H1 (cell line): ENCODE measurements around the gene TBC1D4. TPM values are rescaled to one million over a fixed set of nuclear protein-coding genes. Genes with fewer than 3 reads are reported as not detected.

Source experiments
- CTCF ChIA-PET: fragments of 300-600 bp; sonication (Branson Sonifier 250); formaldehyde crosslinking; loops from one replicate; lab custom pipeline; 2021; ENCODE audit not compliant: partially characterized antibody; lab: Charles Lee
- POLR2A ChIA-PET: fragments of 300-600 bp; sonication (Branson Sonifier 250); formaldehyde crosslinking; loops from one replicate; lab custom pipeline; 2021; ENCODE audit warnings: inconsistent platforms; ENCODE audit not compliant: partially characterized antibody; lab: Charles Lee
- DNase-seq, 2 experiments: peaks; one replicate each; pipeline versions ENCODE4 v3.0.0 to v3.0.0-alpha.2; 2010 to 2022; ENCODE audit warnings: low spot score in 2 of 2, low read depth in 1 of 2, mixed read lengths in 1 of 2
- FAIRE-seq: peaks from 2 replicates; lab custom pipeline; 2011; peaks lifted over from hg19 to GRCh38; lab: Jason Lieb, UNC
- H2AFZ ChIP-seq: 2 replicates; pipeline ENCODE4 v1.8.1; 2012; ENCODE audit warnings: low read length, inconsistent platforms
- H2AK5ac ChIP-seq: 2 replicates; pipeline ENCODE4 v1.6.1; 2013; ENCODE audit warnings: low read depth, low read length
- H2BK120ac ChIP-seq: replicated peaks from 2 replicates; pipeline ENCODE3; 2013; ENCODE audit warnings: low read depth, low read length, inconsistent platforms
- H2BK12ac ChIP-seq: 2 replicates; pipeline ENCODE4 v1.6.1; 2013; ENCODE audit warnings: low read depth, low read length
- H2BK15ac ChIP-seq: 2 replicates; pipeline ENCODE4 v1.6.1; 2013; ENCODE audit warnings: low read length
- H2BK20ac ChIP-seq: 2 replicates; pipeline ENCODE4 v1.6.1; 2013; ENCODE audit warnings: low read length
- H2BK5ac ChIP-seq: 2 replicates; pipeline ENCODE4 v1.6.1; 2013; ENCODE audit warnings: low read depth, low read length
- H3K14ac ChIP-seq: 2 replicates; pipeline ENCODE4 v1.6.1; 2013; ENCODE audit warnings: inconsistent platforms; ENCODE audit not compliant: insufficient read length
- H3K18ac ChIP-seq: 2 replicates; pipeline ENCODE4 v1.6.1; 2013; ENCODE audit warnings: low read length; ENCODE audit errors: extremely low read depth
- H3K23ac ChIP-seq: 2 replicates; pipeline ENCODE4 v1.6.1; 2013; ENCODE audit warnings: inconsistent platforms; ENCODE audit not compliant: insufficient read length
- H3K23me2 ChIP-seq: 2 replicates; pipeline ENCODE4 v1.6.1; 2013; ENCODE audit warnings: low read depth, low read length
- H3K27ac ChIP-seq: 2 replicates; pipeline ENCODE4 v1.6.1; 2011; ENCODE audit warnings: low read depth, low read length, inconsistent platforms
- H3K27me3 ChIP-seq, 4 experiments: replicated peaks in 1 of 4; 1 replicate in 1 of 4; 2 replicates in 3 of 4; pipeline versions ENCODE4 v1.6.1 to v1.8.1; 2011 to 2013; ENCODE audit warnings: low read length in 3 of 4, mild to moderate bottlenecking in 3 of 4, inconsistent platforms in 2 of 4, mixed read lengths in 2 of 4, moderate library complexity in 1 of 4; ENCODE audit not compliant: control insufficient read depth in 3 of 4, insufficient read depth in 3 of 4; ENCODE audit errors: extremely low read depth in 1 of 4
- H3K36me3 ChIP-seq, 4 experiments: 2 replicates each; pipeline versions ENCODE4 v1.6.1 to v1.8.1; 2011 to 2013; ENCODE audit warnings: mild to moderate bottlenecking in 4 of 4, low read length in 3 of 4, moderate library complexity in 2 of 4, control low read depth in 1 of 4, inconsistent platforms in 1 of 4; ENCODE audit not compliant: insufficient read depth in 4 of 4, control insufficient read depth in 2 of 4
- H3K4ac ChIP-seq: replicated peaks from 2 replicates; pipeline ENCODE3; 2013; ENCODE audit warnings: low read length, low read depth, mixed read lengths, inconsistent platforms; ENCODE audit not compliant: insufficient read length
- H3K4me1 ChIP-seq, 4 experiments: replicated peaks in 1 of 4; 1 replicate in 1 of 4; 2 replicates in 3 of 4; pipeline versions ENCODE4 v1.6.1 to v1.8.1; 2011 to 2013; ENCODE audit warnings: low read length in 3 of 4, inconsistent platforms in 2 of 4, mixed read lengths in 1 of 4; ENCODE audit not compliant: insufficient read depth in 4 of 4, control insufficient read depth in 3 of 4
- H3K4me2 ChIP-seq, 2 experiments: 2 replicates each; pipeline versions ENCODE4 v1.6.1 to v1.8.1; 2011 to 2013; ENCODE audit warnings: low read depth in 2 of 2, low read length in 2 of 2, control low read depth in 1 of 2, inconsistent platforms in 1 of 2, mild to moderate bottlenecking in 1 of 2; ENCODE audit not compliant: insufficient read depth in 1 of 2
- H3K4me3 ChIP-seq, 4 experiments: fragments of 200-600, 300-600 bp in 1 of 4; sonication (generic), shearing (Covaris generic), sonication (Bioruptor Twin) in 1 of 4; 2 replicates each; pipeline versions ENCODE4 v1.5.1 to v1.8.1; 2011 to 2016; ENCODE audit warnings: low read length in 4 of 4, low read depth in 3 of 4, control low read depth in 2 of 4, inconsistent platforms in 2 of 4, mild to moderate bottlenecking in 2 of 4, mixed read lengths in 1 of 4, moderate library complexity in 1 of 4; ENCODE audit not compliant: insufficient read depth in 2 of 4; ENCODE audit errors: extremely low read depth in 1 of 4
- H3K56ac ChIP-seq: replicated peaks from 2 replicates; pipeline ENCODE3; 2013; ENCODE audit warnings: low read depth, mild to moderate bottlenecking, mixed read lengths, low read length, inconsistent platforms; ENCODE audit not compliant: insufficient read length
- H3K79me1 ChIP-seq: 2 replicates; pipeline ENCODE4 v1.6.1; 2013; ENCODE audit warnings: low read depth, low read length, control low read depth
- H3K79me2 ChIP-seq, 2 experiments: 2 replicates each; pipeline versions ENCODE4 v1.6.1 to v1.8.1; 2012 to 2013; ENCODE audit warnings: low read length in 2 of 2, mild to moderate bottlenecking in 2 of 2, inconsistent platforms in 1 of 2; ENCODE audit not compliant: insufficient read depth in 2 of 2, control insufficient read depth in 1 of 2
- H3K9ac ChIP-seq, 4 experiments: replicated peaks in 1 of 4; 1 replicate in 1 of 4; 2 replicates in 3 of 4; pipeline versions ENCODE4 v1.6.1 to v1.8.1; 2011 to 2013; ENCODE audit warnings: low read depth in 3 of 4, low read length in 3 of 4, control low read depth in 2 of 4, mild to moderate bottlenecking in 2 of 4, moderate library complexity in 2 of 4, inconsistent platforms in 1 of 4; ENCODE audit errors: extremely low read depth in 1 of 4
- H3K9me3 ChIP-seq, 2 experiments: 2 replicates each; pipeline versions ENCODE4 v1.6.1 to v1.8.1; 2012 to 2013; ENCODE audit warnings: mild to moderate bottlenecking in 2 of 2, moderate library complexity in 2 of 2, control low read depth in 1 of 2, inconsistent platforms in 1 of 2, low read depth in 1 of 2, low read length in 1 of 2, mixed read lengths in 1 of 2; ENCODE audit not compliant: insufficient read depth in 2 of 2
- H4K20me1 ChIP-seq, 2 experiments: replicated peaks in 1 of 2; 2 replicates each; pipeline versions ENCODE3 to v1.8.1; 2011 to 2013; ENCODE audit warnings: inconsistent platforms in 2 of 2, low read length in 2 of 2, mild to moderate bottlenecking in 1 of 2; ENCODE audit not compliant: insufficient read depth in 2 of 2, control insufficient read depth in 1 of 2
- H4K5ac ChIP-seq: 2 replicates; pipeline ENCODE4 v1.6.1; 2013; ENCODE audit warnings: low read length, low read depth, mixed read lengths, inconsistent platforms; ENCODE audit not compliant: insufficient read length
- H4K8ac ChIP-seq: 2 replicates; pipeline ENCODE4 v1.8.0; 2013; ENCODE audit warnings: mild to moderate bottlenecking, moderate library complexity, low read length, inconsistent platforms; ENCODE audit not compliant: insufficient read depth; ENCODE audit errors: extremely low read depth
- H4K91ac ChIP-seq: replicated peaks from 2 replicates; pipeline ENCODE3; 2013; ENCODE audit warnings: low read length, mixed read lengths, inconsistent platforms; ENCODE audit not compliant: insufficient read length
- CREB1 ChIP-seq: IDR thresholded peaks from 2 replicates; pipeline ENCODE4 v1.6.1; 2012; ENCODE audit warnings: inconsistent platforms
- CTCF ChIP-seq, 3 experiments: IDR thresholded peaks; 1 replicate in 2 of 3; 2 replicates in 1 of 3; pipeline versions ENCODE4 v1.5.1 to v1.6.1; 2011; ENCODE audit warnings: low read length in 3 of 3, mild to moderate bottlenecking in 3 of 3, inconsistent platforms in 2 of 3, low read depth in 1 of 3, moderate library complexity in 1 of 3; ENCODE audit not compliant: insufficient read depth in 1 of 3; ENCODE audit errors: control extremely low read depth in 1 of 3
- E2F6 ChIP-seq: IDR thresholded peaks from 2 replicates; pipeline ENCODE4 v1.6.1; 2012; ENCODE audit warnings: inconsistent platforms
- JUN ChIP-seq: IDR thresholded peaks from 2 replicates; pipeline ENCODE4 v1.6.1; 2011; ENCODE audit warnings: low read depth, mild to moderate bottlenecking, improper control_type of control experiment, low read length
- KDM5A ChIP-seq: fragments of 200-600 bp; IDR thresholded peaks from 2 replicates; pipeline ENCODE4 v1.7.1; 2012; ENCODE audit warnings: mild to moderate bottlenecking, low read length, inconsistent platforms, mixed read lengths
- NRF1 ChIP-seq: IDR thresholded peaks from 2 replicates; pipeline ENCODE4 v1.6.1; 2011; ENCODE audit warnings: mild to moderate bottlenecking, low read depth, low read length, improper control_type of control experiment
- SIRT6 ChIP-seq: IDR thresholded peaks from one replicate; pipeline ENCODE4 v1.7.1; 2012; ENCODE audit warnings: low read length, inconsistent platforms
- SIX5 ChIP-seq: IDR thresholded peaks from 2 replicates; pipeline ENCODE4 v1.6.1; 2011; ENCODE audit warnings: mild to moderate bottlenecking, low read depth, low read length
- SP1 ChIP-seq: IDR thresholded peaks from 2 replicates; pipeline ENCODE4 v1.6.1; 2011; ENCODE audit warnings: low read depth, low read length
- TCF12 ChIP-seq: IDR thresholded peaks from 2 replicates; pipeline ENCODE4 v1.6.1; 2011; ENCODE audit warnings: low read depth, mild to moderate bottlenecking, low read length
- WGBS, 2 experiments: shearing (Covaris generic) in 1 of 2; methylation state at CpG; one replicate each; pipeline versions ENCODE4 v1.1.6 to v1.1.7; 2013 to 2015; ENCODE audit warnings: low lambda C conversion rate in 2 of 2, mixed read lengths in 2 of 2, inconsistent platforms in 1 of 2, low coverage in 1 of 2, missing lambda C conversion rate in 1 of 2; ENCODE audit not compliant: insufficient replicate concordance in 2 of 2, insufficient coverage in 1 of 2, insufficient read length in 1 of 2; ENCODE audit errors: extremely low coverage in 1 of 2, missing lambda C conversion rate in 1 of 2; 5-methylcytosine and 5-hydroxymethylcytosine counted together
- polyA plus RNA-seq, 7 experiments: library from polyadenylated mRNA; depleted of rRNA in 3 of 7; stranded (reverse) in 5 of 7; unstranded in 2 of 7; fragments of >200 nt in 5 of 7; fragments of 200-250 nt in 2 of 7; gene quantifications; 1 replicate in 5 of 7; 2 replicates in 1 of 7; 4 replicates in 1 of 7; pipeline versions ENCODE4 v1.2.1 to v1.2.3, GENCODE V29; 2011 to 2013; ENCODE audit warnings: missing spikeins in 2 of 7, mixed read lengths in 2 of 7
- total RNA-seq: library from RNA; stranded (reverse); fragmentation: NEBNext Ultra II Directional; extraction: Animal tissue kit (Norgen Biotek cat#: 25700); gene quantifications from 2 replicates; pipeline ENCODE4 v1.2.1, GENCODE V29; 2021

Gene TBC1D4
- total and polyA plus RNA-seq, 2 of the 8 experiments (the other 6 are each of a cell fraction or from before 2014, with no cell fraction given), result 16.7 to 39.0 TPM

- H2AFZ ChIP-seq, result no peak overlapping the region
- DNase-seq, result no peak
- H4K91ac ChIP-seq, result no peak overlapping the region
- H2BK12ac ChIP-seq, result no peak overlapping the region
- 79% methylated on average over 2 of the region's 2 CpGs; no CpG with 5 or more reads in 1 of the 2 experiments for WGBS, 2 experiments
- no peak overlapping the region for H3K14ac ChIP-seq
- H4K8ac ChIP-seq, result no peak overlapping the region
- no peaks in the 10 kb centered on the region for H3K27me3 ChIP-seq
- H3K18ac ChIP-seq, result no peak overlapping the region
- H3K9ac ChIP-seq, result no peak overlapping the region
- POLR2A ChIA-PET, result no interaction called here
- H3K79me1 ChIP-seq, result no peaks in the 10 kb centered on the region; the same call in 1 of the 2 replicates
- FAIRE-seq, result no peak
- H2BK120ac ChIP-seq, result no peak overlapping the region
- H3K4ac ChIP-seq, result no peak overlapping the region
- no peaks in the 10 kb centered on the region for H3K4me1 ChIP-seq
- H3K36me3 ChIP-seq, result no peaks in the 10 kb centered on the region
- no peak overlapping the region for H3K4me3 ChIP-seq
- no peaks in the 10 kb centered on the region for H4K20me1 ChIP-seq
- no peak overlapping the region for H3K23ac ChIP-seq
- H3K4me2 ChIP-seq, result no peak overlapping the region
- no peak overlapping the region for H3K27ac ChIP-seq
- peaks cover 0 to 23% of the 10 kb centered on the region in 2 experiments; a peak in 2 of 4 replicates for H3K79me2 ChIP-seq
- H2BK20ac ChIP-seq, result no peak overlapping the region
- H3K9me3 ChIP-seq, result no peaks in the 10 kb centered on the region
- no peak overlapping the region for H2AK5ac ChIP-seq
- H3K23me2 ChIP-seq, result no peaks in the 10 kb centered on the region
- no peak for TF ChIP-seq SIRT6
- no peak for TF ChIP-seq CREB1
- no peak for TF ChIP-seq E2F6
- TF ChIP-seq JUN, result no peak
- no peak for TF ChIP-seq TCF12
- no peak for TF ChIP-seq SP1
- no peak for TF ChIP-seq NRF1
- no peak for TF ChIP-seq CTCF (IDR thresholded peaks at IDR 0.05; ENCODE audit: control extremely low read depth in 1 of 3, insufficient read depth in 1 of 3, low read depth in 1 of 3, low read length in 3 of 3)
- no peak for TF ChIP-seq KDM5A
- TF ChIP-seq SIX5, result no peak
- TF ChIP-seq, all 59 proteins: peak for 0
- no peak overlapping the region for H2BK15ac ChIP-seq
- no peak overlapping the region for H4K5ac ChIP-seq
- CTCF ChIA-PET, result interaction anchor here (1.8 to 2.6 kb wide), 2 partner anchors 18 to 83 kb away, joined by 5 to 12 read pairs; partner anchors contain the start of gene TBC1D4
- no peak overlapping the region for H2BK5ac ChIP-seq
- no peak overlapping the region for H3K56ac ChIP-seq
Observed at GRCh38 chr13:75399879-75400217, 82.1 kb downstream of the TBC1D4 start.
